NCI-H510A treated with DMSO at 0.1 percent for 48 hours (cell line): ENCODE measurements around the gene SDSL.

Experiments used
- DNase-seq: peaks from one replicate; lab custom pipeline; 2025; lab: John Stamatoyannopoulos, UW

SDSL gene

GRCh38 chr12:113468365-113469223 is 46.4 kb downstream of the SDSL start:
- no peak for DNase-seq

GRCh38 chr12:113469224-113469948 is 47.2 kb downstream of the SDSL start:
- DNase-seq, result peak; percentile 30

- no peak for DNase-seq
Observed at GRCh38 chr12:113469949-113470743, 48.0 kb downstream of the SDSL start.

- DNase-seq, result no peak
Observed at GRCh38 chr12:113470871-113471618, 48.9 kb downstream of the SDSL start.

GRCh38 chr12:113471619-113472171 is 49.5 kb downstream of the SDSL start, which contains the start of gene LHX5:
Gene LHX5, minus strand, starts transcription at chr12:113471871. Its CDS starts 373 bp downstream, at chr12:113471498.
- peak; percentile 51 for DNase-seq

- DNase-seq, result no peak
Observed at GRCh38 chr12:113472191-113473121, 50.3 kb downstream of the SDSL start.

- no peak for DNase-seq
Observed at GRCh38 chr12:113473400-113473799, 51.2 kb downstream of the SDSL start.

GRCh38 chr12:113473942-113474341 is 51.8 kb downstream of the SDSL start:
- DNase-seq, result no peak

- no peak for DNase-seq
Observed at GRCh38 chr12:113474635-113475436, 52.7 kb downstream of the SDSL start.

- DNase-seq, result no peak
Observed at GRCh38 chr12:113475451-113476175, 53.4 kb downstream of the SDSL start.

- no peak for DNase-seq
Observed at GRCh38 chr12:113476176-113476986, 54.2 kb downstream of the SDSL start.

GRCh38 chr12:113477171-113477841 is 55.1 kb downstream of the SDSL start:
- DNase-seq, result no peak

GRCh38 chr12:113477842-113478215 is 55.6 kb downstream of the SDSL start:
- DNase-seq, result no peak

GRCh38 chr12:113478351-113479011 is 56.3 kb downstream of the SDSL start:
- no peak for DNase-seq

GRCh38 chr12:113479216-113479589 is 57.0 kb downstream of the SDSL start:
- DNase-seq, result no peak

GRCh38 chr12:113479590-113480335 is 57.6 kb downstream of the SDSL start:
- peak; percentile 40 for DNase-seq
